Left ventricle myocardium inferior (tissue), 1 donor: ENCODE measurements around the gene CAMK2N2. TPM values are rescaled to one million over a fixed set of nuclear protein-coding genes. Genes with fewer than 3 reads are reported as not detected.

Experiments
- DNase-seq: peaks from one replicate; pipeline ENCODE4 v3.0.0-alpha.2; 2020
- H3K27ac ChIP-seq: fragments of 200-600 bp; replicated peaks from 2 replicates; pipeline ENCODE4 v1.8.0; 2021
- H3K27me3 ChIP-seq: fragments of 200-600 bp; 2 replicates; pipeline ENCODE4 v1.8.0; 2021; ENCODE audit warnings: low read depth
- H3K36me3 ChIP-seq: fragments of 200-600 bp; 2 replicates; pipeline ENCODE4 v1.8.0; 2021
- H3K4me1 ChIP-seq: fragments of 200-600 bp; 2 replicates; pipeline ENCODE4 v1.8.0; 2021
- H3K4me3 ChIP-seq: fragments of 200-600 bp; 2 replicates; pipeline ENCODE4 v1.8.0; 2021; ENCODE audit warnings: mild to moderate bottlenecking, moderate library complexity
- H3K9me3 ChIP-seq: fragments of 200-600 bp; replicated peaks from 2 replicates; pipeline ENCODE4 v1.8.0; 2021
- intact Hi-C: fragments of 100-400 bp; cut with micrococcal nuclease; formaldehyde crosslinking; loops from one replicate; pipeline ENCODE4 v1.11.0; 2022
- microRNA-seq: library from miRNA; unstranded; fragments of <30 nt; microRNA quantifications from one replicate; pipeline ENCODE4 v1.2.0, GENCODE V29; 2020
- total RNA-seq: library from RNA; stranded (reverse); fragmentation: NEBNext Ultra II Directional; extraction: Animal tissue kit (Norgen Biotek cat#: 25700); gene quantifications from one replicate; pipeline ENCODE4 v1.2.1, GENCODE V29; 2021
- TF ChIP-seq, protein P1 (sequence below): fragments of 200-600 bp; IDR thresholded peaks from 2 replicates; pipeline ENCODE4 v1.8.0; 2021; ENCODE audit warnings: antibody characterized with exemption, mild to moderate bottlenecking, borderline replicate concordance
- donor health status: DM: no; HTN: yes; CAD: no; lungs with severe emphysema.

The CAMK2N2 gene
- total RNA-seq, 1 donor from 2014 or later = 0.16 TPM

DNA sequence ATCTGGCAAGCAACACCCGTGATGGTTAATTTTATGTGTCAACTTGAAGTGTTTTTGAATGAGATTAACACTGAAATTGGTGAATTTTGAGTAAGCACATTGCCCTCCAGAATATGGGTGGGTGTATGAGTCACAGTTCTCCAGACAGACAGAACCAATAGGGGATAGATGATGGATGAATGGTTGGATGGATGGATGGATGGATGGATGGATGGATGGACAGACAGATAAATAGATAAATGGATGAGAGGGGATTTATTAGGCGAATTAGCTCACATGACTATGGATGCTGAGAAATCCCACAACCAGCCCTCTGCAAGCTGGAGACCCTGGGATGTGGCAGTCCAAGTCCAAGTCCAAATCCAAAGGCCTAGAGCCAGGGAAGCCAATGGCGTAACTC is 37.4 kb downstream of the CAMK2N2 start:
- peaks cover 82% of the 10 kb centered on the region for H3K27me3 ChIP-seq
- no peaks in the 10 kb centered on the region for H3K9me3 ChIP-seq
- no peak overlapping the region for H3K27ac ChIP-seq

DNA sequence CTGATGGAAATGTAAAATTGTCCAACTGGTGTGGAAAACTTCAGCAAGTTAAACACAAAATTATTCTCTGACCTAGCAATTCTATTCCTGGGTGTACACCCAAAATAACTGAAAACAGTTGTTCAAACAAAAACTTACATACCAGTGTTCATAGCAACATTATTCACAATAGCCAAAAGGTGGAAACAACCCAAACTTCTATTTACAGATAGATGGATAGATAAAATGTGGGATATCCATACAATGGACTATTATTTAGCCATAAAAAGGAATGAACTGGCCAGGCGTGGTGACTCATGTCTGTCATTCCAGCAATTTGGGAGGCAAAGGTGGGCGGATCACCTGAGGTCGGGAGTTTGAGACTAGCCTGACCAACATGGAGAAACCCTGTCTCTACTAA is 38.8 kb downstream of the CAMK2N2 start:
- intact Hi-C loops = no loop called here
- Histone ChIP-seq H3K36me3 (no peaks in the 10 kb centered on the region), H3K27ac (no peak overlapping the region), H3K4me3 (no peak overlapping the region), H3K4me1 (no peaks in the 10 kb centered on the region), H3K27me3 (peaks cover 78% of the 10 kb centered on the region), H3K9me3 (no peaks in the 10 kb centered on the region)
- DNase-seq = no peak
- TF ChIP-seq, protein P1, sequence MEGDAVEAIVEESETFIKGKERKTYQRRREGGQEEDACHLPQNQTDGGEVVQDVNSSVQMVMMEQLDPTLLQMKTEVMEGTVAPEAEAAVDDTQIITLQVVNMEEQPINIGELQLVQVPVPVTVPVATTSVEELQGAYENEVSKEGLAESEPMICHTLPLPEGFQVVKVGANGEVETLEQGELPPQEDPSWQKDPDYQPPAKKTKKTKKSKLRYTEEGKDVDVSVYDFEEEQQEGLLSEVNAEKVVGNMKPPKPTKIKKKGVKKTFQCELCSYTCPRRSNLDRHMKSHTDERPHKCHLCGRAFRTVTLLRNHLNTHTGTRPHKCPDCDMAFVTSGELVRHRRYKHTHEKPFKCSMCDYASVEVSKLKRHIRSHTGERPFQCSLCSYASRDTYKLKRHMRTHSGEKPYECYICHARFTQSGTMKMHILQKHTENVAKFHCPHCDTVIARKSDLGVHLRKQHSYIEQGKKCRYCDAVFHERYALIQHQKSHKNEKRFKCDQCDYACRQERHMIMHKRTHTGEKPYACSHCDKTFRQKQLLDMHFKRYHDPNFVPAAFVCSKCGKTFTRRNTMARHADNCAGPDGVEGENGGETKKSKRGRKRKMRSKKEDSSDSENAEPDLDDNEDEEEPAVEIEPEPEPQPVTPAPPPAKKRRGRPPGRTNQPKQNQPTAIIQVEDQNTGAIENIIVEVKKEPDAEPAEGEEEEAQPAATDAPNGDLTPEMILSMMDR = no peak

More for the DNA sequence above, 37.4 kb downstream of the CAMK2N2 start:
- TF ChIP-seq, protein P1 = no peak
- peaks cover 2% of the 10 kb centered on the region for H3K4me1 ChIP-seq
- no peak overlapping the region for H3K4me3 ChIP-seq
- no peak for DNase-seq
- intact Hi-C loops = no loop called here
- no peaks in the 10 kb centered on the region for H3K36me3 ChIP-seq

DNA sequence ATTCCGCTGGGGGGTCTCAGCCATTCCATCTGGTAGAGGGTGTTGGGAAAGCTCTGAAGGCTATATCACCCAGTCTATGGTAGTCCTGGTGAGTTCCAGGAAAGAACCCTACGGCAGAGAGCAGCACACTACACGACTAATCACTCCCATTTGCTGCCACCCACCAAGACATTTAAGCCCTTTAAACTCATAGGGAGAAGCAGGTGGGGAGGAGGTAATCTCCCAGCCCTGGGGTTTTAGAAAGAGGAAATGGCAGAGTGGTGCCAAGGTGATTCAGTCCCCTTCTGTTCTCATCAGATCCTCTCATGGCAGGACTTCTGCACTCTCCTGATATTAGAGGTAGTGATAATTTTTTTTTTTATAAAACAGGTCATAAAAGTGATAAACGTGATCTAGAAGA is 42.5 kb downstream of the CAMK2N2 start:
- TF ChIP-seq, protein P1 = no peak
- H3K4me1 ChIP-seq = no peaks in the 10 kb centered on the region
- H3K4me3 ChIP-seq = no peak overlapping the region
- H3K27me3 ChIP-seq = peaks cover 44% of the 10 kb centered on the region
- intact Hi-C loops = no loop called here
- H3K9me3 ChIP-seq = no peaks in the 10 kb centered on the region
- H3K27ac ChIP-seq = no peak overlapping the region
- DNase-seq = no peak
- no peaks in the 10 kb centered on the region for H3K36me3 ChIP-seq

DNA sequence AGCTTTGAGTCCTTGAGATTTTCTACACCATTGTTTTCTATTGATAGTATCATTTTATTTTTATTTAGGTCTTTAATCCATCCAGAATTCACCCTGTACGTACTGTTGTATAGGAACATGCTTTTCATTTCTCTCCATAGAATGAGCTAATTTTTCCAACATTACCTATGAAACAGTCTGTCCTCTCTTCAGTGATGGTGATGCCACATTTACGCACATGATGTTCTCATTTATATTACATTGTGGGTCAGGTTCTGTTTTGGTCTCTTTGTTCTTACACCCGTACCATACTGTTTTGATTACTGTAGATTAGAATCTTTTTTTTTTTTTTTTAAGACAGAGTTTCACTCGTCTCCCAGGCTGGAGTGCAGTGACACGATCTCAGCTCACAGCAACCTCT is 49.6 kb downstream of the CAMK2N2 start:
- TF ChIP-seq, protein P1 = no peak
- H3K27me3 ChIP-seq = peaks cover 11% of the 10 kb centered on the region
- no peaks in the 10 kb centered on the region for H3K4me1 ChIP-seq
- no peaks in the 10 kb centered on the region for H3K9me3 ChIP-seq
- no peak overlapping the region for H3K27ac ChIP-seq
- intact Hi-C loops = no loop called here
- no peak for DNase-seq
- H3K36me3 ChIP-seq = no peaks in the 10 kb centered on the region
- H3K4me3 ChIP-seq = no peak overlapping the region

DNA sequence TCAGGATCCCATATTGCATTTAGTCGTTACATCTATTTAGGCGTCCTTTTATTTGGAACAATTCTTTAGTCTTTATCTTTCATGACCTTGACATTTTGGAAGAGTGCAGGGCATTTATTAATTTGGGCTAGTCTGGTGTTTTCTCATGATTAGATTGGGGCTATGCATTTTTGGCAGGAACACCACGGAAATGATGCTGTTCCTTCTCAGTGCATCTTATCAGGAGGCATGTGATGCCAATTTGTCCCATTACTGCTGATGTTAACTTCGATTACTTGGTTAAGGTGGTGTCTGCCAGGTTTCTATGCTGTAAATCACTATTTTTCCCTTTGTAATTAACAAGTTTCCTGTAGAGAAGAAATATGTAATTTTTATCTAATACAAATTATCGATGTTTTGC is 50.1 kb downstream of the CAMK2N2 start:
- H3K27ac ChIP-seq = no peak overlapping the region
- H3K9me3 ChIP-seq = no peaks in the 10 kb centered on the region
- H3K4me3 ChIP-seq = no peak overlapping the region
- intact Hi-C loops = no loop called here
- TF ChIP-seq, protein P1 = no peak
- peaks cover 15% of the 10 kb centered on the region for H3K27me3 ChIP-seq
- DNase-seq = no peak
- no peaks in the 10 kb centered on the region for H3K36me3 ChIP-seq
- H3K4me1 ChIP-seq = no peaks in the 10 kb centered on the region

Small RNA genes lying within 50 kb of the gene (microRNA-seq; reads per million reads assigned to microRNA genes)
- gene MIR1224 = not detected

Other genes starting within 250 kb of the CAMK2N2 start
- gene ABCC5, start 243.7 kb downstream of the CAMK2N2 start, total RNA-seq = 49.4 TPM
- not detected for gene HTR3D, start 229.8 kb downstream of the CAMK2N2 start, total RNA-seq
- not detected for gene HTR3C, start 208.5 kb downstream of the CAMK2N2 start, total RNA-seq
- gene HTR3E, start 164.5 kb downstream of the CAMK2N2 start, total RNA-seq = not detected
- gene EIF2B5, start 126.2 kb downstream of the CAMK2N2 start, total RNA-seq = 32.1 TPM
- 63.5 TPM for gene DVL3, start 106.2 kb downstream of the CAMK2N2 start, total RNA-seq
- 336 TPM for gene AP2M1, start 86.7 kb downstream of the CAMK2N2 start, total RNA-seq
- gene ABCF3, start 75.4 kb downstream of the CAMK2N2 start, total RNA-seq = 70.2 TPM
- gene VWA5B2, start 32.0 kb downstream of the CAMK2N2 start, total RNA-seq = not detected
- gene ALG3, start 12.6 kb downstream of the CAMK2N2 start, total RNA-seq = 16.1 TPM
- 1.6 TPM for gene EEF1AKMT4, start 11.9 kb downstream of the CAMK2N2 start, total RNA-seq
- not detected for gene ECE2, start 14.5 kb upstream of the CAMK2N2 start, total RNA-seq
- 213 TPM for gene PSMD2, start 37.7 kb upstream of the CAMK2N2 start, total RNA-seq
- 224 TPM for gene EIF4G1, start 53.1 kb upstream of the CAMK2N2 start, total RNA-seq
- 30.2 TPM for gene FAM131A, start 76.0 kb upstream of the CAMK2N2 start, total RNA-seq
- gene CLCN2, start 100.1 kb upstream of the CAMK2N2 start, total RNA-seq = 1.7 TPM
- 24.3 TPM for gene POLR2H, start 100.2 kb upstream of the CAMK2N2 start, total RNA-seq
- 0.11 TPM for gene THPO, start 116.7 kb upstream of the CAMK2N2 start, total RNA-seq
- 6.5 TPM for gene CHRD, start 118.5 kb upstream of the CAMK2N2 start, total RNA-seq